Esophagus squamous epithelium (tissue), 4 donors: ENCODE data around the gene KLRC4.
"Not testable (repeated sequence)": the region's sequence is repeated elsewhere in the genome, so short reads cannot be mapped to it uniquely, and the experiment has no call there.

ENCODE experiments used
- CTCF ChIP-seq, 6 experiments: fragments of 450-650 bp in 4 of 6; fragments of 200-600 bp in 2 of 6; sonication (generic) in 2 of 6; IDR thresholded peaks; one replicate each; pipeline ENCODE4 v1.5.1; 2016 to 2019; ENCODE audit warnings: antibody characterized with exemption in 6 of 6, mild to moderate bottlenecking in 4 of 6, moderate library complexity in 4 of 6
- POLR2A ChIP-seq, 4 donors: fragments of 450-650 bp; IDR thresholded peaks; one replicate each; pipeline ENCODE4 v1.6.1; 2017; ENCODE audit warnings: antibody characterized with exemption in 4 of 4, mild to moderate bottlenecking in 4 of 4, moderate library complexity in 3 of 4

- not testable (repeated sequence) for TF ChIP-seq POLR2A, CTCF (IDR thresholded peaks at IDR 0.05)
Measured at GRCh38 chr12:10387498-10387897, 22.1 kb downstream of the KLRC4 start.
